HCT116 (cell line): ENCODE measurements around the gene WDR82.
A peak's percentile ranks its signal among the peaks of the same experiment; 100 is the strongest.

ENCODE experiments used
- CEBPB ChIP-seq: IDR thresholded peaks from 2 replicates; pipeline ENCODE4 v1.6.1; 2012; ENCODE audit warnings: low read depth
- CTCF ChIP-seq, 3 experiments: fragments of 200-600 bp in 1 of 3; sonication (generic) in 1 of 3; IDR thresholded peaks in 2 of 3; conservative IDR thresholded peaks in 1 of 3; 2 replicates each; pipeline ENCODE4 v1.5.1; 2012 to 2017; ENCODE audit warnings: low read depth in 2 of 3, low read length in 2 of 3, antibody characterized with exemption in 1 of 3, borderline replicate concordance in 1 of 3, control low read depth in 1 of 3, mild to moderate bottlenecking in 1 of 3, mixed read lengths in 1 of 3, mixed run types in 1 of 3, moderate library complexity in 1 of 3; ENCODE audit not compliant: insufficient read depth in 1 of 3
- ELF1 ChIP-seq: IDR thresholded peaks from 2 replicates; pipeline ENCODE4 v1.6.1; 2012; ENCODE audit warnings: low read depth, borderline replicate concordance
- POLR2A ChIP-seq: IDR thresholded peaks from 2 replicates; pipeline ENCODE4 v1.7.0; 2011; ENCODE audit warnings: borderline replicate concordance; ENCODE audit not compliant: insufficient read depth, insufficient read length; ENCODE audit errors: extremely low read depth
- POLR2AphosphoS5 ChIP-seq: IDR thresholded peaks from 2 replicates; pipeline ENCODE4 v1.6.1; 2011; ENCODE audit warnings: mild to moderate bottlenecking, low read depth, low read length, moderate library complexity
- RAD21 ChIP-seq: IDR thresholded peaks from 2 replicates; pipeline ENCODE4 v1.6.1; 2012; ENCODE audit warnings: low read depth, mild to moderate bottlenecking

GRCh38 chr3:52220380-52221026 lies 57.9 kb downstream of the WDR82 start:
- TF ChIP-seq CTCF (IDR thresholded peaks at IDR 0.05 in 2 of 3, conservative IDR thresholded peaks at IDR 0.05 in 1 of 3; ENCODE audit: borderline replicate concordance in 1 of 3, insufficient read depth in 1 of 3, low read depth in 2 of 3, low read length in 2 of 3) (peak in 2 of 3 experiments; percentile 94 to 95; a peak in 4 of 6 replicates), POLR2A (no peak), RAD21 (no peak), POLR2AphosphoS5 (no peak), ELF1 (no peak), CEBPB (no peak)
